GM19372 (cell line): ENCODE measurements around the gene PDIA6.
A peak's percentile ranks its signal among the peaks of the same experiment; 100 is the strongest.
"Not testable (repeated sequence)": the region's sequence is repeated elsewhere in the genome, so short reads cannot be mapped to it uniquely, and the experiment has no call there.

Experiments
- ATAC-seq: cut with Tn5 transposase; IDR thresholded peaks from one replicate; pipeline ENCODE4 v1.9.1; 2021; ENCODE audit warnings: mild to moderate bottlenecking, low read depth, moderate library complexity; ENCODE audit not compliant: unreplicated experiment

PDIA6 gene

GRCh38 chr2:10813163-10814138 is 866 bp upstream of the PDIA6 start:
- ATAC-seq, result not testable (repeated sequence)

- ATAC-seq, result no peak
Observed at GRCh38 chr2:10811517-10811916, 1.1 kb downstream of the PDIA6 start.

DNA sequence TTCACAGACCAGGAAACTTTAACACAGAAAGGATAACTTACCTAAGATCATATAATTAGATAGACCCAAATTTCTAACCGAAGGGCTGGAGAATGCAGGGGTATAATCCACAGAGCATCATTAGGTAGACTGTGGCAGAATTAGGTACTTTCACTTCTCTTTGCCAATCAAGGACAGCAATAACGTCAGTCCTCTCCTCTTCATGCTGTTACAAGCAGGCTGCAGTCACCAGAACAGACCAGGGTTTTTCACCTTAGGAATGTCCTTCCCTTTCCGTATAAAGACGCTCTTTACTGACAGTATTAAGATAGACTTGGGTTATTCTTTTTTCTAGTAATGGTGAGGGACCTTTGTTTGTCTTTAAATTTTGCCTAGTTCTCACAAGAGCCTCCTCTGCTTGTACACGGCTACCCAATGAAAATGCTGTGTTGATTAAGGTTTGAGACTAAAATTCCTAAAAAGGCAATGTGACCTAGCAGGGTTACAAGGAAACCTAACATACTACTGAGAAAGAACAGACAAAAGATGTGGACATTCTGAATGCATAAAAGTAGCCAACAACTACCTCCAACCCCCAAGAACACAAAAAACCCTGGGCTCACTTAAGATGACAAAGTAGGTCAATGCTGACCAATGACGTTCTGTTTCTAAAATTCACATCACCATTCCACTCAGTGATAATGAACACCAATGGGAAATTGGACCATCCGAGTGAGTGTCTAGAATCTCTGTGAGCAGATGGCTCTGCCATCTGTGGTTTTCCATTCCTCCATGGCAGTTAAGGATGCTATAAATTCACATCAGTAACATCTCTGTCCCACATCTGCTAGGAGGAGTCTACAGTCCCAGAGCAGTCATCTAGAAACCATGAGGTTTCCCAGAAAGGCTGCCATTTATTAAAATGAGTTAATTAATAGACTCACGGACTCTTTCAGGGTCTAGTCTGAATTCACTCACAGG is 2.1 kb downstream of the PDIA6 start:
- no peak for ATAC-seq

DNA sequence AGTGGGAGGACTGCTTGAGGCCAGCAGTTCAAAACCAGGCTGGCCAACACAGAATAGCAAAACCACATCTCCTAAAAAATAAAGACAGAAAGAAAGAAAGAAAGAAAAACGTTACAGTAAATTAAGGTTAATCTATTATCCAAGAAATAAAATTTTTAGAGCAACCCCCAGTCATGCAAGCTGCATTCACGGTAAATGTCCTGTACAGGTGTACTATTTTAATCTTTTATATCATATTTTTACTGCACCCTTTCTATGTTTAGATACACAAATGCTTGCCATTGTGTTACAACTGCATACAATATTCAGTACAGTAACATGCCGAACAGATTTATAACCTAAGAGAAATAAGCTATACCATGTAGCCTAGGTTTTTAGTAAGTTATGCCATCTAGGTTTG is 6.0 kb downstream of the PDIA6 start:
- ATAC-seq, result no peak

- ATAC-seq, result not testable (repeated sequence)
Observed at GRCh38 chr2:10805990-10806389, 6.6 kb downstream of the PDIA6 start.

DNA sequence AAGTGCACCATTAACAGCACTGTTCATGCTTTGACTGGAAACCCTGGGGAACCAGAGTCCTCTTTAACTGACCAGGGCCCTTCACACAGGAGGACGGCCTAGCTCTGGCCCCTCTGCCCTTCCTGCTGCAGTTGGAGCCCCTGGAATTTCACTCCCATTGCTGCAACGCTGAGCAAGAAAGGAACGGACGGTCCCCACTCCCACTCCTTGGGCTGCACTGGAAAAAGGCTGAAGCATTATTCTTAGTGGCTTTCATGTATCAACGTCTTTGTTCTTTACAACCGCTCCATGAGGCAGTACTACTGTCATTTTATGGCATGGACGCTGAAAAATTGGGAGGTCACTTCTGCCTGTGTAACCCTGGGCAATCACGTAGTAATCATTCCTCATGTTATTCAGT is 9.9 kb downstream of the PDIA6 start:
- ATAC-seq, result no peak

DNA sequence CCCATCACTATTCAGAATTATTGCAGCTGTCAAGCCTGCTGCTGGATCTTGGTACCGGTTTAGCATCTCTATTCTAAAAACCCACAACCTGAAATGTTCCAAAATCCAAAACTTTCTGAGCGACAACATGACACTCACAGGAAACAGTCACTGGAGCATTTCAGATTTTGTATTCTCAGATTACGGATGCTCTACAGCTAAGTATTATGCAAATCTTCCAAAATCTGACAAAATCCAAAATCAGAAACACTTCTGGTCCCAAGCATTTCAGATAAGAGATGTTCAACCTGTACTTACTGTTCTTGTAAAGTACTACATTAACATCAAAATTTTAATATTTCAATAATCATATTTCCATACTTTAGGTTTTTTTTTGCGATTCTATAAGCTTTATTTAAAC is 12.4 kb downstream of the PDIA6 start:
- ATAC-seq, result no peak

GRCh38 chr2:10798783-10799182 is 13.8 kb downstream of the PDIA6 start:
- no peak for ATAC-seq

GRCh38 chr2:10796703-10797102 is 15.9 kb downstream of the PDIA6 start:
- ATAC-seq, result no peak

- no peak for ATAC-seq
Observed at GRCh38 chr2:10795508-10796046, 17.0 kb downstream of the PDIA6 start.

- ATAC-seq, result no peak
Observed at GRCh38 chr2:10794876-10795275, 17.7 kb downstream of the PDIA6 start.

DNA sequence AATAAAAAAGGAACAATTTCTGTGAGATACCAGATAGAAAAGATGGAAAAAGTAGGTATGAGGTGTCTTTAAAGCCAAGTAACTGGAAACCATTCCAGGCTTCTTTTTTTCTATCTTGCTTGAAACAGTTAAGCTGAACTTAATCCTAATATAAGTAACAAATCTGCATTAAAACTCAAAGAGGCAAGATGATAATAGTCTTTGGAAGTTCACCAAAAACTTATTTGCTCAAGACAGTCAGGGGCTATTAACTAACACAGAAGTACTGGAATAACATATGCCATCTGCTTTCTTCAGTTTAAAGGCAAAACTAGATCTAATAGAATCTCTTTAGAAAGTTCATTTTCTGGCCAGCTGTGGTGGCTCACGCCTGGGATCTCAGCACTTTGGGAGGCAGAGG is 18.8 kb downstream of the PDIA6 start:
- no peak for ATAC-seq

DNA sequence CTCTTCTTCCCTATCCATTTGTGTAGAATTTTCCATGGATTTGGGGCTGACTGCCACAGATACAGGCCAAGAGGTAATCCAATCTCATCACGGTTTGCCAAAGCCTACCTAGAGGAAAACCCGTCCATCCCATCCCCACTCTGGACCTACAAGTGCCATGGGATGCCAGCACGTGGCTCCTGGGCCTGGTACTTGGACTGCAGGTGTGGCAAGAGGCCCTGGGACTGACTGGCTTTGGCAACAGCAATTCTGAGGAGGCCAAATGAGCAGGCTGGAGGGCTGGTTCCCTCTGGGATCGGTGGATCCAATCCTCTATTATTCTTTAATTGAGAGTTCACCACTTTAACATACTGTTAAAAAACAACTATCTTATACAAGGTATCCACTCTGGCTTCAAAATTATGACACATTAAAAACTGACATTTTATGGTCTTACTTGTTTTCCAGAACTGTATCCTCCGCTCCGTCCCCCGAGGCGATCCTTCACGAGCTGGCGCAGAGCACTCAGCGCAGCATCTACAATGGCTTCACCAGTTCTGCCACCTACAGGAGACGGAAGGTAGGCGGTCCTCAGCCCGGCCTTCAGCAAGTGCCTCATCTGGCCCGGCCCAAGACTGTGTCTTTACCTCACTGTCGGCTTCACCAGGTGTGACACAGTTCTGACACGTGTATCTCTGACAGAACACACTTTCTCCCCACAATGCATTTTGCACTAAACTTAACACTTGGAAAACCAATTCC is 19.8 kb downstream of the PDIA6 start:
- ATAC-seq, result no peak

DNA sequence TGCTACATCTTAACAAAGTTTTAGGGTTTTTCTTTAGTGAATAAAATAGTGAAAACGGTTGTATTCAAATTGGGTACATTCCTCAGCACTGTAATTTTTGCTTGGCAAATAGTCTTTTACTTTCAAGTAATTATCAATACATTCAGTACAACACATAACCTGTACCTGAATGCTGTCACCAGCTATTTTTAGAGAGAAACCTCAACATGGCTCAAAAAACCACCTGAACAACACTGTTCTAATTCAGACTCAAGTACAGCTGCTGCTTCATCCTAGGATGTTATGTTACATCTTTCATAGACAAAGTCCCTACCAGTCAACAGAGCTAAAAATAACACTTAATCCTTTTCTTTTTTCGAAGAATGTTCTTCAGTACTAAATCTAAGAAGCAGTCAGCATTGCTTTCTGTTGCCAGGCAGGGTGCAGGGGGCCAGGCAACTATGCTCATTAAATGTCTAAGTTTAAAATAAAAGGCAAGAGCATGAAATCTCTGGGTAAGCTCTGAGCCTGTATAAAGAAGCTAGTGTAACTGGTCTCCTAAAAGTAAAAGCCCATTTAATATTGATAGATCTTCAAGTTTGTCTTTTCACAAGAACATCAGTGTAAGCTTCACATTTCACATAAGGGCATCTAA is 20.5 kb downstream of the PDIA6 start:
- no peak for ATAC-seq

DNA sequence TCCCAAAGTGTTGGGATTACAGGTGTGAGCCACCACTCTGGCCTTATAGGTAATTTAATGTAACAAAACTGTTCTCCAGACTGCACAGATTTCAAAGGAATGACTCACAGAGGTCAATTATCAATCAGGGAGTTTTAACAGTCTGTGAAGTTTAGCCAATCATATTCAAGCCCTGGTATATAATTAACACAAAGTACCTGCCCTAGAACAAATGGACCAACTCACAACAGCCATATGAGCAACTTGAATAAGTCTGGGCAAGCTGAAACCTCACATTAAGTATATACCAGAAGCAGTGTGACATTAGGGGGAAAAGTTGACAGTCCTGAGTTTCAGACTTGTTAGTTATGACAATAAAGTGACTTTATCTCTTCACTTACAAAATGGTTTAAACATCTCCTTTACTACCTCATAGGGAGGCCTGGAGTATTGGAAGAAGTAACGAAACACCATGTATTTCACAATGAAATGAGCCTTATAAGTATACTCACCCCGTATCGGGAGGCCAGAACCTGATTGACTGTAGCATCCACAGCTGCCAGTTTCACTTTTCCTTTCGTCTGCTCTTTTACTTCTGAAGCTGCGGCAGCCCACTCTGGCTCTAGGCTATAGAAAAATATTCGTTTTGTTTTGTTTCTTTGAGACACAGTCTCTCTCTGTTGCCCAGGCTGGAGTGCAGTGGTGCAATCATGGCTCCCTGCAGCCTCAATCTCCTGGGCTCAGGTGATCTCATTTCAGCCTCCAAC is 22.2 kb downstream of the PDIA6 start:
- peak; percentile 89 for ATAC-seq

DNA sequence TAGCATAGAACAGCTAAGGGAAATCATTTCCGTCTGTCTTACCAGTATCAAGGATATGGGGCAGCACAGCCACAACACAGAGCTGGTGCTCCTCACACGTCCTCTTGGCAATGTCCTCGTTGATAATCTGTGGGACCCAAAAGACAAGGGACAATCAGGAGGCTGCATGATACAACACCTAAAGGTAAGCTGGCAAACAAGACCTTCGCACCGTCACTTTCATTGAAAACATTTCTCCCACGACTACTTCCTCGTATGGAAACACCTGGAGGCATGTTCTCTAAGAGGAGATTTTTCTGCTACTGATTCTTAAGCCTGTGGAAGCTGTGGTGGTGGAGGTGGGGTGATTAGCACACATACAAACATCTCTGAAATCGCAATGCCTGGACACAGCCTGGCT is 23.7 kb downstream of the PDIA6 start:
- no peak for ATAC-seq

- no peak for ATAC-seq
Observed at GRCh38 chr2:10787176-10787968, 25.2 kb downstream of the PDIA6 start.

- ATAC-seq, result no peak
Observed at GRCh38 chr2:10786240-10786982, 26.2 kb downstream of the PDIA6 start.
